ENCODE data around the gene KRTAP5-8.
A peak's percentile ranks its signal among the peaks of the same experiment; 100 is the strongest.
"Not testable (repeated sequence)": the region's sequence is repeated elsewhere in the genome, so short reads cannot be mapped to it uniquely, and the experiment has no call there.

The KRTAP5-8 gene

GRCh38 chr11:71537977-71538665 lies at the start of gene KRTAP5-8:
Gene KRTAP5-8, plus strand, starts transcription at chr11:71538025. Its CDS starts 31 bp downstream, at chr11:71538056.
- not testable (repeated sequence) for DNase-seq

GRCh38 chr11:71488681-71489270 lies 49.0 kb upstream of the KRTAP5-8 start:
- DNase-seq: no peak

GRCh38 chr11:71489311-71490043 lies 48.3 kb upstream of the KRTAP5-8 start:
- DNase-seq: no peak

GRCh38 chr11:71490044-71490730 lies 47.6 kb upstream of the KRTAP5-8 start:
- no peak for DNase-seq

- DNase-seq: no peak
Measured at GRCh38 chr11:71490731-71491390, 47.0 kb upstream of the KRTAP5-8 start.

- no peak for DNase-seq
Measured at GRCh38 chr11:71491531-71491930, 46.3 kb upstream of the KRTAP5-8 start.

GRCh38 chr11:71491940-71492339 lies 45.9 kb upstream of the KRTAP5-8 start:
- DNase-seq: no peak

GRCh38 chr11:71495286-71496230 lies 42.3 kb upstream of the KRTAP5-8 start:
- no peak for DNase-seq

- DNase-seq: no peak
Measured at GRCh38 chr11:71496421-71496820, 41.4 kb upstream of the KRTAP5-8 start.

GRCh38 chr11:71498091-71498490 lies 39.7 kb upstream of the KRTAP5-8 start:
- DNase-seq: no peak

- peak in 5 of 56 donors; percentile 4 to 16 (median 6) for DNase-seq
Measured at GRCh38 chr11:71499125-71499524, 38.7 kb upstream of the KRTAP5-8 start.

- no peak for DNase-seq
Measured at GRCh38 chr11:71499546-71499945, 38.3 kb upstream of the KRTAP5-8 start.

- DNase-seq: peak in 12 of 56 donors; percentile 5 to 52 (median 18)
Measured at GRCh38 chr11:71500601-71501021, 37.2 kb upstream of the KRTAP5-8 start.

GRCh38 chr11:71501071-71501985 lies 36.5 kb upstream of the KRTAP5-8 start:
- no peak for DNase-seq

GRCh38 chr11:71502026-71502425 lies 35.8 kb upstream of the KRTAP5-8 start:
- no peak for DNase-seq

GRCh38 chr11:71502871-71503435 lies 34.9 kb upstream of the KRTAP5-8 start:
- no peak for DNase-seq

- DNase-seq: peak in 1 of 56 donors; percentile 52
Measured at GRCh38 chr11:71504531-71504930, 33.3 kb upstream of the KRTAP5-8 start.

- DNase-seq: no peak
Measured at GRCh38 chr11:71505001-71505400, 32.8 kb upstream of the KRTAP5-8 start.

- no peak for DNase-seq
Measured at GRCh38 chr11:71505781-71506180, 32.0 kb upstream of the KRTAP5-8 start.

Data from amygdala (tissue), 56 donors.